AG09309 (cell line): ENCODE results near the gene LYPD6.

Experiments used
- DNase-seq: peaks from one replicate; pipeline ENCODE4 v3.0.0-alpha.2; 2010; ENCODE audit warnings: low read depth
- H3K4me3 ChIP-seq: 2 replicates; pipeline ENCODE4 v1.5.1; 2011; ENCODE audit warnings: mild to moderate bottlenecking, low read depth, low read length, moderate library complexity; ENCODE audit not compliant: control insufficient read depth
- TF ChIP-seq, protein P1 (sequence below): IDR thresholded peaks from 2 replicates; pipeline ENCODE4 v1.5.1; 2011; ENCODE audit warnings: mild to moderate bottlenecking, low read depth, low read length, inconsistent platforms; ENCODE audit not compliant: insufficient read depth, control insufficient read depth; ENCODE audit errors: missing control alignments

Gene LYPD6

DNA sequence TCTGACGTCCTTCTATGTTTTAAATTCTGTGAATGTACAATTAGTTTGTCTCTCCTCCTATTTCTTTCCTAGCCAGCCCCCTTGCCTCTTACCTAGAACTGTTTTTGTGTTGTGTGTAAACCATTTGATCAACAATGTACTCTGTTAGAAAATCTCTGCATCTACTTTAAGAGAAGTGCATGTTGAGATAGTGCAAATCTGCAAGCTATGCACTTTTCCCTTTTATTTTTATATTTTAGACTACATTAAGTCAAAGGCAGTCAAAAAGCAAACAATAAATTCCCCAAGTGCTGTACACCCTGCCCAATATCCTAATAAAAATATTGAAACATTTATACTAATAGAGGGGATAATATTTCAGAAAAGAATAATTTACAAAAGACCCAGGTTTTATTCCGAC is 13.7 kb downstream of the LYPD6 start:
- TF ChIP-seq, protein P1, sequence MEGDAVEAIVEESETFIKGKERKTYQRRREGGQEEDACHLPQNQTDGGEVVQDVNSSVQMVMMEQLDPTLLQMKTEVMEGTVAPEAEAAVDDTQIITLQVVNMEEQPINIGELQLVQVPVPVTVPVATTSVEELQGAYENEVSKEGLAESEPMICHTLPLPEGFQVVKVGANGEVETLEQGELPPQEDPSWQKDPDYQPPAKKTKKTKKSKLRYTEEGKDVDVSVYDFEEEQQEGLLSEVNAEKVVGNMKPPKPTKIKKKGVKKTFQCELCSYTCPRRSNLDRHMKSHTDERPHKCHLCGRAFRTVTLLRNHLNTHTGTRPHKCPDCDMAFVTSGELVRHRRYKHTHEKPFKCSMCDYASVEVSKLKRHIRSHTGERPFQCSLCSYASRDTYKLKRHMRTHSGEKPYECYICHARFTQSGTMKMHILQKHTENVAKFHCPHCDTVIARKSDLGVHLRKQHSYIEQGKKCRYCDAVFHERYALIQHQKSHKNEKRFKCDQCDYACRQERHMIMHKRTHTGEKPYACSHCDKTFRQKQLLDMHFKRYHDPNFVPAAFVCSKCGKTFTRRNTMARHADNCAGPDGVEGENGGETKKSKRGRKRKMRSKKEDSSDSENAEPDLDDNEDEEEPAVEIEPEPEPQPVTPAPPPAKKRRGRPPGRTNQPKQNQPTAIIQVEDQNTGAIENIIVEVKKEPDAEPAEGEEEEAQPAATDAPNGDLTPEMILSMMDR: no peak
- no peak for DNase-seq
- H3K4me3 ChIP-seq: no peak overlapping the region

DNA sequence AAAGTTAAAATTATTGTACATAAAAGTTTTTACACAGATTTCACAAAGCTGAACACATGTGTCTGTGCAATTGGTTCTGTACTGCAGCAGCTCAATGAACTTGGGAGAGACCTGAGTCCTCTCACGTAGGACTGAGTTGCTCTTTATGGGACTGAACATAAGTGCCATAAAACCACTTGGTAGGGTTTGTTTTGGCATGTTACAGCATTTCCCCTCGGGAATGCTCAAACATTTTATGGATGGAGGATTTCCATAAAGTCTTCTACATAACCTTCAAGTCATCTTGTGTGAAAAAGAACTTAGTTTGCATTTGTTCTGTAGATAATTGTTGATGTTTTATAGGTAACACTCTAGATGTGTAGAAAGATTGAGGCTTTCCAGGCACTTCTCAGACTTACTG is 15.9 kb downstream of the LYPD6 start:
- TF ChIP-seq, protein P1: no peak
- no peak for DNase-seq
- no peak overlapping the region for H3K4me3 ChIP-seq

DNA sequence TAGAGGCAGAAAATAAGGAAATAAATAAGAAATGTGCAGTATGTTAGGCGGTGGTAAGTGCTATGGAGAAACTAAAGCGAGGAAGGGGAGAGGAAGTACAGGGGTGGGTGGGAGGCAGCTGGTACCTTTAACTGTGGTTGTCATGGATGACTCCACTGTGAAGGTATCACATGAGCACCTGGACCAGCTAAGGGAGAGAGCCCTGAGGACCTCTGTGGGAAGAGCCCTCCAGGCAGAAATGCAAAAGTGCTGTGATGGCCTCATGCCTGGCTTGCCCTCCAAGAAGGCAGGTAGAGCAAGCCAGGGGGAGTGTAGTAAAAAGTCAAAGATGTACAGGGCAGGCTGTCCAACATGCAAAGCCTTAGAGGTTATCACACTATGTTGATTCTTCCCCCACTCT is 17.9 kb downstream of the LYPD6 start:
- no peak overlapping the region for H3K4me3 ChIP-seq
- DNase-seq: no peak
- TF ChIP-seq, protein P1: no peak

DNA sequence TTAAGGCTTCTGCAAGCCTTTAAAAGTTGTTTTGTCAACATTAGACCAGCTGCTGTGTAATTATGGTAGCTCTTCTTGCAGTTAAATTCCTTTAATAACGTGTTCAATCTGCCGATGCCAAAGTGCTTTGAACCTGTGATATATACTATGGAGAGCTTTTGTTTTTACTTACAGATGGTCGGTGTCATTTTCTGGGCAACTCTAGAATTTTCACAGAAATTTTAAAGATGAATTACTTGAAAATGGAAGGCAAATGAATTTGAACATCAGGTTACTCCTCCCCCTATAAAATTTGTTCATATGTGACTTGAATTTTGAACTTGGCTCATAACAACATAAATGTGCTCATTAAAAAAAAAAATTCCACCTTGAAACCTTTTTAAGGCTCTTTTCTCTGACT is 23.0 kb downstream of the LYPD6 start:
- TF ChIP-seq, protein P1: no peak
- no peak overlapping the region for H3K4me3 ChIP-seq
- no peak for DNase-seq

DNA sequence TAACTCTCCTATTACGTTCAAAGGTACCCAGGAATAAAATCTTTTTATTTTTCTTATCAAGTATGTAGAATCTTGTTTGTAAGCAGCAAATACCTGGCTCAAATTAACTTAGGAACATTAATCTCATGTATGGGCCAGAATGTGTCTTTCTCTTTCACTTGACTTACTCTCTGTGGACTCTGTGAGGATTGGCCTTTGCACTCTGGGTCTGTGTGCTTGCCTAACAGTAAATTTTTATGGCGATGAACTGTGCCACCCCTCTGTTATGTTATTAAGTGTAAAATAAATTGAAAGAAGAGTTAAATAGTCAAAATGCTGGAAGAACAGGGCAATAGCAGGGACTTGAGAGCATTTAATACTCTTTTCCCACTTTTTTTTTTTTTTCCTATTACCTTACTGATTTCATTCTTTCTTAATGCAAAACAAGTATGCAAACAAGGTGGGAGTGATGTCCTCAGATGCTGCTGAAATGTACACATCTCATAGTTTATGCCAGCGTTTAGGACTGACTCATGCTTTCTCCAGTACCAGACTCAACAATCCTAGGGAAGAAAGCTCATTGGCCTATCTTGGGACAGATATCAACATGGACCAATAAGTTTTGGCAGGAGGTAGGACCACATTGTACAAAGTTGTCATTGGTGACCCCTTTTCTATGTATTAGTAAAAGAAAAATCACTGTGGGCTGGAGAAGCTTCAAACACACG is 25.5 kb downstream of the LYPD6 start:
- no peak for DNase-seq
- no peak overlapping the region for H3K4me3 ChIP-seq
- TF ChIP-seq, protein P1: no peak

DNA sequence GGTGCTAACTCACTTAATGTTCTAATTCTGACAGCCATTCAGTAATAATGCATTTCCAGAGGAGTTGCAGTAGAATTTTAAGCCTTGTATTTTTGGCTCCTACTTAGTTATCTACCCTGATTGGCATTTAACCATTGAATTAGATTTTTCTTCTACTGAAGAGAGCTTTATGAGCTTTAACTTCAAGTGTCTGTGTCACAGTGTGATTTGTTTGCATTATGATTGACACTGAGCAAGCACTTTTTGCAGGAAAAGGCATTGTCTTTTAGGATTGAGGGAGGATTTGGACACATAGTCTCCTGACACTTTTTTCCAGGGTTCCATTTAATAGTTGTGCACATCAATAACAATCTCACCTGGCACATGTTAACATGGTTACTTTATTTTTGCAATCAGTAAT is 26.7 kb downstream of the LYPD6 start:
- H3K4me3 ChIP-seq: no peak overlapping the region
- TF ChIP-seq, protein P1: no peak
- no peak for DNase-seq
